GM18499 (cell line): ENCODE data around the gene GEMIN7.

Source experiments
- ATAC-seq: cut with Tn5 transposase; IDR thresholded peaks from one replicate; pipeline ENCODE4 v1.9.1; 2021; ENCODE audit warnings: moderate number of reproducible peaks; ENCODE audit not compliant: insufficient read depth, unreplicated experiment

GEMIN7 gene

GRCh38 chr19:45059258-45059965 is 19.6 kb upstream of the GEMIN7 start:
- no peak for ATAC-seq

- ATAC-seq = no peak
These were observed 17.1 kb upstream of the GEMIN7 start for GRCh38 chr19:45061965-45062364.

GRCh38 chr19:45063851-45064801 is 14.9 kb upstream of the GEMIN7 start:
- no peak for ATAC-seq

- no peak for ATAC-seq
These were observed 12.0 kb upstream of the GEMIN7 start for GRCh38 chr19:45066921-45067661.

GRCh38 chr19:45068041-45068440 is 11.0 kb upstream of the GEMIN7 start:
- no peak for ATAC-seq

GRCh38 chr19:45069056-45069455 is 10.0 kb upstream of the GEMIN7 start:
- ATAC-seq = no peak

GRCh38 chr19:45070214-45070613 is 8.8 kb upstream of the GEMIN7 start:
- no peak for ATAC-seq

- no peak for ATAC-seq
These were observed 8.1 kb upstream of the GEMIN7 start for GRCh38 chr19:45070861-45071544.

GRCh38 chr19:45071545-45071938 is 7.5 kb upstream of the GEMIN7 start:
- no peak for ATAC-seq

GRCh38 chr19:45071969-45072790 is 6.9 kb upstream of the GEMIN7 start:
- ATAC-seq = no peak

- ATAC-seq = no peak
These were observed 4.2 kb upstream of the GEMIN7 start for GRCh38 chr19:45074744-45075300.

GRCh38 chr19:45075301-45076028 is 3.6 kb upstream of the GEMIN7 start:
- ATAC-seq = peak; percentile 32

GRCh38 chr19:45076029-45076850 is 2.8 kb upstream of the GEMIN7 start, which contains the start of gene ZNF296:
Gene ZNF296, minus strand, starts transcription at chr19:45076478. Its CDS starts 105 bp downstream, at chr19:45076373.
- no peak for ATAC-seq

- ATAC-seq = no peak
These were observed 2.0 kb upstream of the GEMIN7 start for GRCh38 chr19:45076851-45077730.

- no peak for ATAC-seq
These were observed 534 bp upstream of the GEMIN7 start for GRCh38 chr19:45078390-45079062.

- ATAC-seq = no peak
These were observed 881 bp downstream of the GEMIN7 start for GRCh38 chr19:45079911-45080370.
